Astrocyte of the cerebellum (primary cell): ENCODE data around the gene DEDD.

Source experiments
- DNase-seq: peaks from one replicate; pipeline ENCODE4 v3.0.0-alpha.2; 2011; ENCODE audit warnings: low read depth
- H3K4me3 ChIP-seq: 2 replicates; pipeline ENCODE4 v1.5.1; 2011; ENCODE audit warnings: mild to moderate bottlenecking, low read depth, low read length, moderate library complexity
- CTCF ChIP-seq: IDR thresholded peaks from 2 replicates; pipeline ENCODE4 v1.5.1; 2012; ENCODE audit warnings: low read length, low read depth, moderate library complexity, mild to moderate bottlenecking; ENCODE audit errors: missing control alignments
- in situ Hi-C: cut with HindIII; loops from 2 replicates; pipeline ENCODE4 v1.10.0; 2017; ENCODE audit warnings: low sequenced_read_pairs

The DEDD gene

DNA sequence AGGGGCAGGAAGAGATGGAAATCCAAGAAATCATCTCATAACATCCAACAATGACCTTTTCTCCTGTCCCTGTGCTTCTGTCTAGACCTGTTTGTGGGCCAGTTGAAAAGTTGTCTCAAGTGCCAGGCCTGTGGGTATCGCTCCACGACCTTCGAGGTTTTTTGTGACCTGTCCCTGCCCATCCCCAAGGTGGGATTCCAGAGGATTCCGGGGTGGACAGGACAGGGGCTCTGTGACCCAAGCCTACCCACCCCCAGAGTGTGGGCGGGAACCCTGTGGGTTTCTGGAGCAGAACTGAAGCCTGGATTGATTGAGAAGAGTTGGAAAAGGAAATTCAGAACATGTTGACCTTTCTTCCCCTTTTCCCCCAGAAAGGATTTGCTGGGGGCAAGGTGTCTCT is 31.3 kb upstream of the DEDD start:
- no peak overlapping the region for H3K4me3 ChIP-seq
- DNase-seq = no peak
- TF ChIP-seq CTCF = no peak
- in situ Hi-C loops = no loop called here

- TF ChIP-seq CTCF = no peak
- no peak overlapping the region for H3K4me3 ChIP-seq
- no peak for DNase-seq
- in situ Hi-C loops = no loop called here
Measured at GRCh38 chr1:161162806-161163205, 30.3 kb upstream of the DEDD start.

DNA sequence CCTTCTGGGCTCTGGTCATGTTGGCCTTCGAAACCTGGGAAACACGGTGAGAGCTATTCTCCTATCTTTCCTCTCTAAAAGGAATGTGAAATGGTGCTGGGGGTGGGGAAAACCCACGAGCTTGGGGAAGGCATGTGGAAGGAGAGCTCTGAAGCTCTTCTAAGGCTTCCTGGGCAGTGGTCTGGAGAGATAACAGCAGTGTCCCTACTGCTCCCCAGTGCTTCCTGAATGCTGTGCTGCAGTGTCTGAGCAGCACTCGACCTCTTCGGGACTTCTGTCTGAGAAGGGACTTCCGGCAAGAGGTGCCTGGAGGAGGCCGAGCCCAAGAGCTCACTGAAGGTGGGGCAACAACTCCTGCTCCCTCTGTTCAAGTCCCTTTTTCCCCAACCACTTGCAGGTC is 29.6 kb upstream of the DEDD start:
- no peak for DNase-seq
- H3K4me3 ChIP-seq = no peak overlapping the region
- TF ChIP-seq CTCF = no peak
- in situ Hi-C loops = no loop called here

DNA sequence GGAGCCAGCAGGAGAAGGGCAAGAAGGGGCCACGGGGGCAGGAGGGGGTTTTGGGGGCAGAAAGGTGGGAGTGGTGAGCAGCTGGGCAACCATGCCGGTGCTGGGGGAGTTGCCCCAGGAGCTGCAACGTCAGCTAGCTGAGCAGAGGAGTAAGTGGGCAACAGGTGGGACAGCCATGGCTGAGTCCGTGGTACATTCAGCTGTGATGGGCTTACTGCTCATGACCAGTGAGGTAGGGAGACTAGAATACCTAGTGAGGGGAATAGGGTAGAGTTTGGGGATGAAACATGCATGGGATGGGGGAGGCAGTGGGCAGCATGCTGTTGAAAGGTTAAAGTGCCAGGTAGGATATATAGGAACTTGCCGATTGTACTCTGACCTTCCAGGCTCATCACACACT is 29.2 kb upstream of the DEDD start:
- no peak for TF ChIP-seq CTCF
- in situ Hi-C loops = no loop called here
- no peak overlapping the region for H3K4me3 ChIP-seq
- no peak for DNase-seq

- H3K4me3 ChIP-seq = no peak overlapping the region
- in situ Hi-C loops = no loop called here
- no peak for TF ChIP-seq CTCF
Measured at GRCh38 chr1:161160671-161161145, 28.2 kb upstream of the DEDD start.

GRCh38 chr1:161159913-161160243 is 27.4 kb upstream of the DEDD start:
- DNase-seq = no peak
- peak overlapping the region; percentile 95 for H3K4me3 ChIP-seq
- in situ Hi-C loops = no loop called here
- no peak for TF ChIP-seq CTCF

More at GRCh38 chr1:161160671-161161145, 28.2 kb upstream of the DEDD start:
- no peak for DNase-seq
